ENCODE data around the gene RPUSD2.

DNA sequence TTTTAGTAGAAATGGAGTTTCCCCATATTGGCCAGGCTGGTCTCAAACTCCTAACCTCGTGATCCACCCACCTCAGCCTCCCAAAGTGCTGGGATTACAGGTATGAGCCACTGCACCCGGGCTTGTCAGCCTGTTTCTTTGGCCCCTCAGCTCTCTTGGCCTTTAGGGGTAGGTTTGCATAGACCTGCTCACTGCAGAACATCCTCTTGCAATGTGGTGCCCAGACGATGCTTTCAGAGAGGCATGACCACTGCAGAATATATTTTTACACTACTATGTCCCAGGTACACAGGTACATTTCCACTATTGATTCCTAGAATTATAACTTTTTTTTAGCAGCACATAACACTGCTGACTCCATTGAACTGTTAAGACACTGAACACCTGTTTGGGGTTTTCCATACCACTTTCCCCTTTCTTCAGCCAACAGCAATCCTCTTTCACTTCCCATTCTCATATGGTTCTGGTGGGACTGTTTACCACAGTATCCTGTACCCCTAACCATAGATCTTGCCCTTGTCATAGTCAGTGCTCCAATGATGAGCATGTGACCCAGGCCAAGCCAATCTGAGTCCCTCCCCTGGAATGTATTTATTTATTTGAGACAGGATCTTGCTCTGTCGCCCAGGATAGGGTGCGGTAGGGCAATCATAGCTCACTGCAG lies 25.3 kb upstream of the RPUSD2 start:
- no peak for TF ChIP-seq EZH2 (IDR thresholded peaks at IDR 0.05; ENCODE audit: borderline replicate concordance, low read depth, low read length, severe bottlenecking)
- TF ChIP-seq POLR2A (IDR thresholded peaks at IDR 0.05; ENCODE audit: low read depth, low read length) = no peak
